Muscle layer of duodenum (tissue), 2 donors: ENCODE measurements around the gene SPSB4.

ENCODE experiments used
- H3K27ac ChIP-seq: one replicate; pipeline ENCODE4 v1.7.0; 2013; ENCODE audit warnings: mild to moderate bottlenecking, low read length
- H3K27me3 ChIP-seq: one replicate; pipeline ENCODE4 v1.7.0; 2013; ENCODE audit warnings: low read depth, mild to moderate bottlenecking, control low read depth, low read length
- H3K36me3 ChIP-seq, 2 donors: one replicate each; pipeline ENCODE4 v1.7.0; 2013; ENCODE audit warnings: low read length in 2 of 2, control low read depth in 1 of 2, mild to moderate bottlenecking in 1 of 2; ENCODE audit not compliant: insufficient read depth in 2 of 2, control insufficient read depth in 1 of 2
- H3K4me1 ChIP-seq, 2 donors: one replicate each; pipeline ENCODE4 v1.7.0; 2013; ENCODE audit warnings: low read length in 2 of 2, mild to moderate bottlenecking in 2 of 2, control low read depth in 1 of 2, moderate library complexity in 1 of 2; ENCODE audit not compliant: insufficient read depth in 2 of 2, control insufficient read depth in 1 of 2
- H3K4me3 ChIP-seq, 2 donors: one replicate each; pipeline ENCODE4 v1.7.0; 2013; ENCODE audit warnings: low read length in 2 of 2, low read depth in 1 of 2, mild to moderate bottlenecking in 1 of 2
- H3K9me3 ChIP-seq, 2 donors: one replicate each; pipeline ENCODE4 v1.7.0; 2013; ENCODE audit warnings: low read length in 2 of 2, control low read depth in 1 of 2, mild to moderate bottlenecking in 1 of 2; ENCODE audit not compliant: control insufficient read depth in 1 of 2
- donor health status: healthy.

Gene SPSB4

GRCh38 chr3:141100531-141101320 is 49.6 kb downstream of the SPSB4 start:
- Histone ChIP-seq H3K4me1 (peaks cover 0 to 2% of the 10 kb centered on the region in 2 donors), H3K27me3 (no peaks in the 10 kb centered on the region), H3K36me3 (no peaks in the 10 kb centered on the region), H3K9me3 (no peaks in the 10 kb centered on the region), H3K4me3 (no peak overlapping the region), H3K27ac (no peak overlapping the region)

- Histone ChIP-seq H3K36me3 (no peaks in the 10 kb centered on the region), H3K27me3 (no peaks in the 10 kb centered on the region), H3K9me3 (no peaks in the 10 kb centered on the region), H3K4me1 (no peaks in the 10 kb centered on the region), H3K27ac (no peak overlapping the region), H3K4me3 (no peak overlapping the region)
Measured at GRCh38 chr3:141102372-141102771, 51.2 kb downstream of the SPSB4 start.

GRCh38 chr3:141103067-141103466 is 51.9 kb downstream of the SPSB4 start:
- Histone ChIP-seq H3K27ac (no peak overlapping the region), H3K9me3 (no peaks in the 10 kb centered on the region)

GRCh38 chr3:141103503-141103902 is 52.4 kb downstream of the SPSB4 start:
- no peak overlapping the region for H3K4me3 ChIP-seq
- no peaks in the 10 kb centered on the region for H3K27me3 ChIP-seq
- H3K9me3 ChIP-seq, result no peaks in the 10 kb centered on the region
- H3K27ac ChIP-seq, result no peak overlapping the region
- H3K36me3 ChIP-seq, result no peaks in the 10 kb centered on the region
- no peaks in the 10 kb centered on the region for H3K4me1 ChIP-seq

More at GRCh38 chr3:141103067-141103466, 51.9 kb downstream of the SPSB4 start:
- Histone ChIP-seq H3K27me3 (no peaks in the 10 kb centered on the region), H3K4me3 (no peak overlapping the region), H3K36me3 (no peaks in the 10 kb centered on the region), H3K4me1 (no peaks in the 10 kb centered on the region)

GRCh38 chr3:141104151-141104821 is 53.1 kb downstream of the SPSB4 start:
- Histone ChIP-seq H3K27ac (no peak overlapping the region), H3K27me3 (no peaks in the 10 kb centered on the region)

GRCh38 chr3:141105828-141106628 is 54.9 kb downstream of the SPSB4 start:
- no peaks in the 10 kb centered on the region for H3K4me1 ChIP-seq
- no peaks in the 10 kb centered on the region for H3K27me3 ChIP-seq
- H3K9me3 ChIP-seq, result no peaks in the 10 kb centered on the region
- H3K4me3 ChIP-seq, result no peak overlapping the region
- no peaks in the 10 kb centered on the region for H3K36me3 ChIP-seq
- no peak overlapping the region for H3K27ac ChIP-seq

More at GRCh38 chr3:141104151-141104821, 53.1 kb downstream of the SPSB4 start:
- no peaks in the 10 kb centered on the region for H3K36me3 ChIP-seq
- H3K4me3 ChIP-seq, result no peak overlapping the region
- H3K4me1 ChIP-seq, result no peaks in the 10 kb centered on the region
- H3K9me3 ChIP-seq, result no peaks in the 10 kb centered on the region

GRCh38 chr3:141106842-141107241 is 55.7 kb downstream of the SPSB4 start:
- no peaks in the 10 kb centered on the region for H3K36me3 ChIP-seq
- H3K4me3 ChIP-seq, result no peak overlapping the region
- no peak overlapping the region for H3K27ac ChIP-seq
- no peaks in the 10 kb centered on the region for H3K9me3 ChIP-seq
- no peaks in the 10 kb centered on the region for H3K27me3 ChIP-seq
- H3K4me1 ChIP-seq, result no peaks in the 10 kb centered on the region

- no peaks in the 10 kb centered on the region for H3K4me1 ChIP-seq
- no peak overlapping the region for H3K4me3 ChIP-seq
- no peaks in the 10 kb centered on the region for H3K27me3 ChIP-seq
- H3K27ac ChIP-seq, result no peak overlapping the region
- no peaks in the 10 kb centered on the region for H3K36me3 ChIP-seq
- H3K9me3 ChIP-seq, result no peaks in the 10 kb centered on the region
Measured at GRCh38 chr3:141108039-141108438, 56.9 kb downstream of the SPSB4 start.

GRCh38 chr3:141109751-141110150 is 58.6 kb downstream of the SPSB4 start:
- no peak overlapping the region for H3K4me3 ChIP-seq
- no peak overlapping the region for H3K27ac ChIP-seq
- H3K9me3 ChIP-seq, result no peaks in the 10 kb centered on the region
- no peaks in the 10 kb centered on the region for H3K27me3 ChIP-seq
- no peaks in the 10 kb centered on the region for H3K36me3 ChIP-seq
- H3K4me1 ChIP-seq, result no peaks in the 10 kb centered on the region

GRCh38 chr3:141110322-141110721 is 59.2 kb downstream of the SPSB4 start:
- no peak overlapping the region for H3K4me3 ChIP-seq
- H3K27me3 ChIP-seq, result no peaks in the 10 kb centered on the region
- no peaks in the 10 kb centered on the region for H3K9me3 ChIP-seq
- H3K4me1 ChIP-seq, result no peaks in the 10 kb centered on the region
- no peaks in the 10 kb centered on the region for H3K36me3 ChIP-seq
- no peak overlapping the region for H3K27ac ChIP-seq
